HG02571 (cell line): ENCODE data around the gene CFAP298.

Experiments
- ATAC-seq: cut with Tn5 transposase; IDR thresholded peaks from one replicate; pipeline ENCODE4 v1.9.1; 2021; ENCODE audit warnings: mild to moderate bottlenecking, moderate library complexity; ENCODE audit not compliant: unreplicated experiment

The CFAP298 gene

GRCh38 chr21:32599526-32599925 is 12.7 kb downstream of the CFAP298 start:
- no peak for ATAC-seq

GRCh38 chr21:32599091-32599490 is 13.1 kb downstream of the CFAP298 start:
- ATAC-seq = no peak

- ATAC-seq = no peak
Observed at GRCh38 chr21:32597205-32597604, 15.0 kb downstream of the CFAP298 start.

GRCh38 chr21:32595431-32595830 is 16.7 kb downstream of the CFAP298 start:
- no peak for ATAC-seq

GRCh38 chr21:32593690-32594089 is 18.5 kb downstream of the CFAP298 start:
- no peak for ATAC-seq

GRCh38 chr21:32592929-32593502 is 19.2 kb downstream of the CFAP298 start:
- ATAC-seq = no peak

- no peak for ATAC-seq
Observed at GRCh38 chr21:32590130-32590529, 22.0 kb downstream of the CFAP298 start.

GRCh38 chr21:32587651-32588050 is 24.5 kb downstream of the CFAP298 start:
- ATAC-seq = no peak

GRCh38 chr21:32587120-32587519 is 25.1 kb downstream of the CFAP298 start:
- no peak for ATAC-seq

- ATAC-seq = no peak
Observed at GRCh38 chr21:32585970-32586369, 26.2 kb downstream of the CFAP298 start.

GRCh38 chr21:32585042-32585710 is 27.0 kb downstream of the CFAP298 start, which contains the start of gene TCP10L:
Gene TCP10L, minus strand, starts transcription at chr21:32585523. Its CDS starts 1,219 bp downstream, at chr21:32584304.
- no peak for ATAC-seq

- no peak for ATAC-seq
Observed at GRCh38 chr21:32584472-32584871, 27.7 kb downstream of the CFAP298 start.

GRCh38 chr21:32581732-32582131 is 30.4 kb downstream of the CFAP298 start:
- ATAC-seq = no peak

GRCh38 chr21:32580949-32581348 is 31.2 kb downstream of the CFAP298 start:
- no peak for ATAC-seq

GRCh38 chr21:32578107-32578691 is 34.0 kb downstream of the CFAP298 start:
- no peak for ATAC-seq

GRCh38 chr21:32576011-32576410 is 36.2 kb downstream of the CFAP298 start:
- no peak for ATAC-seq

- no peak for ATAC-seq
Observed at GRCh38 chr21:32574946-32575925, 36.9 kb downstream of the CFAP298 start.

GRCh38 chr21:32572574-32573420 is 39.4 kb downstream of the CFAP298 start:
- no peak for ATAC-seq

GRCh38 chr21:32570456-32570855 is 41.7 kb downstream of the CFAP298 start:
- ATAC-seq = no peak
